Fibroblast of peridontal ligament (primary cell): ENCODE data around the gene NECTIN1.

ENCODE experiments used
- DNase-seq: peaks from one replicate; pipeline ENCODE4 v3.0.0-alpha.2; 2010; ENCODE audit errors: extremely low read depth

The NECTIN1 gene

GRCh38 chr11:119641983-119642745 is 86.8 kb downstream of the NECTIN1 start:
- no peak for DNase-seq

GRCh38 chr11:119640541-119640940 is 88.5 kb downstream of the NECTIN1 start:
- no peak for DNase-seq

- no peak for DNase-seq
These were observed 89.3 kb downstream of the NECTIN1 start for GRCh38 chr11:119639642-119640205.

- no peak for DNase-seq
These were observed 90.1 kb downstream of the NECTIN1 start for GRCh38 chr11:119638851-119639250.

- DNase-seq, result no peak
These were observed 91.5 kb downstream of the NECTIN1 start for GRCh38 chr11:119637481-119637880.

GRCh38 chr11:119635776-119636175 is 93.2 kb downstream of the NECTIN1 start:
- no peak for DNase-seq

- DNase-seq, result no peak
These were observed 93.8 kb downstream of the NECTIN1 start for GRCh38 chr11:119635041-119635740.

GRCh38 chr11:119634301-119634700 is 94.7 kb downstream of the NECTIN1 start:
- no peak for DNase-seq

- no peak for DNase-seq
These were observed 99.0 kb downstream of the NECTIN1 start for GRCh38 chr11:119629834-119630624.

- DNase-seq, result no peak
These were observed 99.9 kb downstream of the NECTIN1 start for GRCh38 chr11:119629085-119629484.

- no peak for DNase-seq
These were observed 101.7 kb downstream of the NECTIN1 start for GRCh38 chr11:119627286-119627685.

- no peak for DNase-seq
These were observed 102.1 kb downstream of the NECTIN1 start for GRCh38 chr11:119626871-119627270.

GRCh38 chr11:119626197-119626841 is 102.7 kb downstream of the NECTIN1 start:
- no peak for DNase-seq

GRCh38 chr11:119625206-119625978 is 103.6 kb downstream of the NECTIN1 start:
- peak; percentile 46 for DNase-seq

GRCh38 chr11:119624629-119625028 is 104.4 kb downstream of the NECTIN1 start:
- no peak for DNase-seq

- no peak for DNase-seq
These were observed 104.8 kb downstream of the NECTIN1 start for GRCh38 chr11:119624102-119624615.

- no peak for DNase-seq
These were observed 105.3 kb downstream of the NECTIN1 start for GRCh38 chr11:119623682-119624081.

- DNase-seq, result no peak
These were observed 106.4 kb downstream of the NECTIN1 start for GRCh38 chr11:119622454-119623143.

GRCh38 chr11:119619665-119620064 is 109.3 kb downstream of the NECTIN1 start:
- DNase-seq, result no peak
